ENCODE data around the gene FCAMR. TPM values are rescaled to one million over a fixed set of nuclear protein-coding genes. Genes with fewer than 3 reads are reported as not detected.

The FCAMR gene
- total and polyA plus RNA-seq, 2 donors (not counting 3 experiments of a cell fraction or from before 2014, with no cell fraction given) = not detected

GRCh38 chr1:207009182-207009850 lies 39.1 kb upstream of the FCAMR start:
- CTCF ChIA-PET = no interaction called here
- H3K9me1 ChIP-seq (replicated peaks; ENCODE audit: control insufficient read depth, extremely low read depth, insufficient read depth, low read length) = no peaks in the 10 kb centered on the region
- POLR2A ChIA-PET = no interaction called here

More at GRCh38 chr1:207009182-207009850, 39.1 kb upstream of the FCAMR start:
- FAIRE-seq (no peak), DNase-seq (ENCODE audit: low read depth, low spot score) (no peak)
- no peak overlapping the region for H3K4me2 ChIP-seq (ENCODE audit: insufficient read depth, low read length)
- no peaks in the 10 kb centered on the region for H3K9me3 ChIP-seq (replicated peaks; ENCODE audit: control insufficient read depth, insufficient read depth, low read length)
- no peak overlapping the region for H3K9ac ChIP-seq (replicated peaks; ENCODE audit: extremely low read depth, insufficient read depth, low read length)
- no peaks in the 10 kb centered on the region for H4K20me1 ChIP-seq (replicated peaks; ENCODE audit: control insufficient read depth, extremely low read depth, insufficient read depth, low read length)
- TF ChIP-seq JUN (IDR thresholded peaks at IDR 0.05; ENCODE audit: borderline replicate concordance, insufficient read depth, insufficient read length, low read depth) = no peak
- no peak for TF ChIP-seq POLR2AphosphoS5 (IDR thresholded peaks at IDR 0.05; ENCODE audit: insufficient read depth, low read depth, low read length)
- TF ChIP-seq POLR2A (IDR thresholded peaks at IDR 0.05; ENCODE audit: low read depth, low read length) = no peak
- TF ChIP-seq MAX (IDR thresholded peaks at IDR 0.05; ENCODE audit: insufficient read depth, insufficient read length) = no peak
- no peak for TF ChIP-seq CTCF (IDR thresholded peaks at IDR 0.05; ENCODE audit: extremely low read depth in 1 of 2, insufficient read depth in 1 of 2, low read depth in 1 of 2, low read length in 2 of 2)
- no peak for TF ChIP-seq GATA2 (IDR thresholded peaks at IDR 0.05; ENCODE audit: insufficient read depth, insufficient read length, low read depth, low read length)
- no peak for TF ChIP-seq FOS (IDR thresholded peaks at IDR 0.05; ENCODE audit: borderline replicate concordance, insufficient read depth, low read length)
- TF ChIP-seq EZH2 (IDR thresholded peaks at IDR 0.05; ENCODE audit: borderline replicate concordance, low read depth, low read length, severe bottlenecking) = no peak
- TF ChIP-seq MYC (IDR thresholded peaks at IDR 0.05; ENCODE audit: low read depth, low read length) = no peak
- no peak overlapping the region for H3K27ac ChIP-seq (ENCODE audit: insufficient read depth, low read depth, low read length)
- H3K79me2 ChIP-seq (ENCODE audit: control insufficient read depth, insufficient read depth, low read length) = no peaks in the 10 kb centered on the region
- no TSS peak for BruUV-seq (replicated peaks)
- no peak overlapping the region for H2AFZ ChIP-seq (ENCODE audit: low read depth, low read length)
- no peaks in the 10 kb centered on the region for H3K36me3 ChIP-seq (ENCODE audit: control insufficient read depth in 2 of 2, extremely low read depth in 1 of 2, insufficient read depth in 2 of 2, low read length in 2 of 2)
- H3K4me1 ChIP-seq (ENCODE audit: control insufficient read depth, extremely low read depth, insufficient read depth, low read length) = no peaks in the 10 kb centered on the region
- H3K4me3 ChIP-seq (replicated peaks in 1 of 3; ENCODE audit: insufficient read depth in 1 of 3, low read depth in 1 of 3, low read length in 3 of 3) = no peak overlapping the region
- peaks cover 9 to 10% of the 10 kb centered on the region in 2 experiments for H3K27me3 ChIP-seq (ENCODE audit: control insufficient read depth in 2 of 2, insufficient read depth in 2 of 2, low read length in 2 of 2)
- intact Hi-C loops (cut with micrococcal nuclease) (no loop called here), dilution Hi-C loops (cut with MboI; ENCODE audit: extremely low pct_ligation_motif_present, low sequenced_read_pairs) (no loop called here)

Measured in endothelial cell of umbilical vein (primary cell).